SW480 (cell line): ENCODE results near the gene TXNDC16.
"Not testable (repeated sequence)": the region's sequence is repeated elsewhere in the genome, so short reads cannot be mapped to it uniquely, and the experiment has no call there.

ENCODE experiments used
- DNase-seq: peaks from one replicate; pipeline ENCODE4 v3.0.0-alpha.2; 2016; ENCODE audit warnings: low spot score

The TXNDC16 gene

GRCh38 chr14:52545584-52546317, 6.6 kb downstream of the TXNDC16 start:
- DNase-seq, result no peak

GRCh38 chr14:52538623-52539022, 13.7 kb downstream of the TXNDC16 start:
- DNase-seq, result no peak

GRCh38 chr14:52536269-52536668, 16.0 kb downstream of the TXNDC16 start:
- DNase-seq, result no peak

DNA sequence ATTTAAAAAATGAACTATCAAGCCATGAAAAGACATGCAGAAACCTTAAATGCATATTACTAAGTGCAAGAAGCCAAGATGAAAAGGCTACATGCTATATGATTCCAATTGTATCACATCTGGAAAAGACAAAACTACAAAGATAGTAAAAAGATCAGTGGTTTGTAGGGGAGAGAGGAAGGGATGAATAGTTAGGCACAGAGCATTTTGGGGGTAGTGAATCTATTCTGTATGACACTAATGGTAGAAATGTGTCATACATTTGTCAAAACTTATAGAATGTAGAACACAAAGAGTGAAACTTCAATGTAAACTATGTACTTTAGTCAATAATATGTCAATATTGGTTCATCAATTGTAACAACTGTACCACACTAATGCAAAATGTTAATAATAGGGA, 20.8 kb downstream of the TXNDC16 start:
- no peak for DNase-seq

DNA sequence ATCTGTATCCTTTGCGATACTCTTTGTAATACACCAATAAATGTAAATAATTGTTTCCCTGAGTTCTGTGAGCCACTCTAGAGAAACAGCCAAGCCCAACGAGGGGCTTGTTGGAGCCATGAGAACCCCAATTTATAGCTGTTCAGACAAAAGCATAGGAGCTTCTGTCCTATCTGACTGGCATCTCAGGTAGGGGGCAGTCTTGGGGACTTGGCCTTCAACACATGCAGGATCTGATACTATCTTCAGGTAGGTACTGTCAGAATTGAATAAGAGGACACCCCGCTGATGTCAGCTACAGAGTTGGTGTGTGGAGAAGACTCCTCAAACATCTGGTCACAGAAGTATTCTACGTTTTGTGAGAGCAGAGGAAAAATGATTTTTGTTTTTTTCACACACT, 25.3 kb downstream of the TXNDC16 start:
- DNase-seq, result no peak

- no peak for DNase-seq
These were observed 29.5 kb downstream of the TXNDC16 start for GRCh38 chr14:52522581-52523345.

DNA sequence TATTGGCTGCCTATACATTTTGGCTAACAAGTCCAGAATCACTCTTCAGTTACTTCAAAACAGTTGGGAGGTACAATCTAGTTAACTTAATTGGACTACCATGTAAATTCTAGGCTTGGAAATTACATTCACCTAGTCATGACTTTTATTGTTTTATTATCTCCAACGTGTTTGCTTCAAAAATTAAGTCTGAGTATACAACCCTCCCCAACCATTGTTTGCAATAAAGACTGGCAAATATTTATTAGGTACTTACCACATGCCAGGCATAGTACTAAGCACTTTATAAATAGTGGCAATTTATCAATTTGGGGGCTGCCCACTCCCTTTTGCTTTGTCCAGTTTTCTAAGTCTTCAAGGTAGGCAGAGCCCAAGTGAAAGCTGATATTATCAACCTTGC, 30.3 kb downstream of the TXNDC16 start:
- DNase-seq, result no peak

GRCh38 chr14:52514046-52514811, 38.1 kb downstream of the TXNDC16 start:
- no peak for DNase-seq

GRCh38 chr14:52513249-52513648, 39.1 kb downstream of the TXNDC16 start:
- DNase-seq, result no peak

- no peak for DNase-seq
These were observed 57.9 kb downstream of the TXNDC16 start for GRCh38 chr14:52494444-52494843.

- DNase-seq, result no peak
These were observed 66.8 kb downstream of the TXNDC16 start for GRCh38 chr14:52485350-52485960.

GRCh38 chr14:52481864-52482263, 70.4 kb downstream of the TXNDC16 start:
- no peak for DNase-seq

DNA sequence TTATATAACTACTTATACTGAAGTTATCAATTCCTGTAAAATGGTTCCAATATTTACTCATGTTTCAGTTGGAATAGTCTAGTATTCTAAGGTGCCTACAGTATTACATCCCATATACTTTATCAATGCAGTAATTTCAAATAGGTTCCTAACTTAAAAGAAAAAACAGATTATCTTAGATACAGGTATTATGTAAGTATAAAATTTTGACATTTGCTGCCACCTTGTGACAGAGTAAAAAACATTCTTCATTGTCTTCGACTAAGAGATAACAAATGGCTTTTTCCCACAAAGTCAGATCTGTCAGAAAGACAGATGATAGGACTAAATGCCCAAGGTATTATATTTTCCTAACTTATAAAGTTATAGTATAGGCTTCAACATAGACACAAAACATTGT, 78.7 kb downstream of the TXNDC16 start:
- DNase-seq, result peak; percentile 53

- no peak for DNase-seq
These were observed 79.6 kb downstream of the TXNDC16 start for GRCh38 chr14:52472728-52473127.

GRCh38 chr14:52472251-52472650, 80.1 kb downstream of the TXNDC16 start:
- not testable (repeated sequence) for DNase-seq

GRCh38 chr14:52467515-52468266, 84.6 kb downstream of the TXNDC16 start:
- DNase-seq, result no peak

GRCh38 chr14:52464175-52464574, 88.1 kb downstream of the TXNDC16 start:
- DNase-seq, result no peak

DNA sequence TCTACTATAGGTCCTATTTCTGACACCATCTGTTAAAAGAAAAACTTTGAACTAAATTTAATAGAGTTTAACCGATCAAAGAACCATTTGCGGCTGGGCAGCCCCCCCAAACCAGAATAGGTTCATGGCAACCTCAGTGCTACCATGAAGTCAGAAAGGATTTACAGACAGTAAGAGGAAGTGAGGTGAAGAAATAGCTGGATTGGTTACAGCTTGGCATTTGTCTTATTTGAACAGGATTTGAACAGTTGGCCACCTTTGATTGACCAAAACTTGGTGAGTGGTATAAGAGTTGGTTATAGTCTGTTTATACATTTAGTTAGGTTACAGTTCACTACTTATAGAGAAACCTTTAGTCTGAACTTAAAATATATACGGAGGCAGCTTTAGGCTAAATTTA, 88.9 kb downstream of the TXNDC16 start:
- DNase-seq, result no peak

DNA sequence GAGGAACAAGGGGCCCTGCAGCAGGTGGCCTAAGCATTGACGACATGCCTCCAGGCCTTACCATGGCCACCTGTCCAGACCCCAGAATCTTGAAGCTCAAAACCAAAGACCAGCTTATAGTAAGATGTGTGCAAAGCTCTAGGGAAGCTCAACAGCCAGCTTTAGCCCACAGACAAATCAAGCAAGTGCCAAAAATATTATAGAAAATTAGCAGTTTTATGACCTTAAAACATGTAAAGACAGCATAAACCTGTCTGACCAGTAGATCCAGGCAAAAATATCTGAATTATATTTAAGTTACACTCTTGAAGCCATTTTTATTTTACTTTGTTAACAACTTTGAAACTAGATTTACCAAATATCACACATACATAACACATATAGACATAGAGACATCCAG, 90.6 kb downstream of the TXNDC16 start:
- DNase-seq, result no peak

GRCh38 chr14:52458721-52459085, 93.6 kb downstream of the TXNDC16 start:
- no peak for DNase-seq

DNA sequence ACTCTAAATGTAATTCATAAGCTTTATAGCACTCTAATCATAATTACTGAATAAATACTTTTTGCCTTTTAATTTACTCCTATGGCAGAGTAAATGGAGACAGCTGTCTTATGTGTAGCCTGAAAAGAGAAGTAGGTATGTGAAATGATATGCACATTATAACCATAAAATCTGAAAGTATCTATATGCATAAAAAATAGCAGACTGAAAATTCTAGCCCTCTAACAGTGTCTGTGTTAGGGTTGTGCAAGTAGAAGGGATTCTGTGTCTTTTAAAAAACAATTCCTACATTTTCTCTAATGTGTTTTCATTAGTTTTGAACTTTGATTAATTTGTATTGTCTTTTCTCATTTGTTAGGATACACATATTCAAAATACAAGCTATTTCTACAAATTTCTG, 94.9 kb downstream of the TXNDC16 start:
- no peak for DNase-seq
